Stimulated activated CD4-positive, alpha-beta T cell treated with anti-CD3 and anti-CD28 coated beads, Interleukin-4, amount 100 ng/mL, for 48 hours (primary cell): ENCODE results near the gene SPATA33.

ENCODE experiments used
- DNase-seq, 2 donors: peaks; one replicate each; pipeline ENCODE4 v3.0.0-alpha.2; 2020; ENCODE audit warnings: low read depth in 2 of 2

Gene SPATA33

GRCh38 chr16:89709716-89710432, 52.2 kb downstream of the SPATA33 start:
- DNase-seq = no peak

- no peak for DNase-seq
These were observed 53.3 kb downstream of the SPATA33 start for GRCh38 chr16:89710709-89711564.

DNA sequence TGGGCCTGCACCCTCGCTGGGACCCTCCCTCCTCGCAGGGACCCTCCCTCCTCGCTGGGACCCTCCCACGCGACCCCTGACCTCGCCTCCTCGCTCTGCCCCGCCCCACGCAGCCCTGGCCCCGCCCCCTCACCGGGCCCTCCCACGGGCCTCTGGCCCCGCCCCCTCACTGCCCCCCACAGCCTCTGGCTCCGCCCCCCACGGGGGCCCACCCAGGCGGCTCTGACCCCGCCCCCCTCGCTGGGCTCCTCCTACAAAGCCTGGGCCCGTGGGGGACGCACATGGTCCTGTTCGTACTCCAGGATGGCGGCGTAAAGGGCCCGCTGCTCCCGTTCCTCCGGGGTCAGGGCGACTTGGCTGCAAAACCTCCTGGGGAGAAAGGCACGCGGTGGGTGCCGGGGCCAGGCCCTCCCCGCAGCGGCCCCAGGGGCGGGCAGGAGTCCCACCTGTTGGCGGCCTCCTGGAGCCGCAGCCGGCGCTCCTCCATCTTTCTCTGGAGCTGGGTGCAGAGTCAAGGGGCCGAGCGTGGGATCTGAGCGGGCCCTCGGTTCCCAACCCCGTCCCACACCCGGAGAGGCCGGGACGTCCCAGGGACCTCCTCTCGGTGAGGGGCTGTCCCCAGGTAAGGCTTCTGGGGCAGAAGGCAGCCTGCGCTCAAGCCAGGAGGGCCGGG, 54.1 kb downstream of the SPATA33 start:
- DNase-seq = peak; percentile 69 to 74

- DNase-seq = no peak
These were observed 54.7 kb downstream of the SPATA33 start for GRCh38 chr16:89712274-89712781.

DNA sequence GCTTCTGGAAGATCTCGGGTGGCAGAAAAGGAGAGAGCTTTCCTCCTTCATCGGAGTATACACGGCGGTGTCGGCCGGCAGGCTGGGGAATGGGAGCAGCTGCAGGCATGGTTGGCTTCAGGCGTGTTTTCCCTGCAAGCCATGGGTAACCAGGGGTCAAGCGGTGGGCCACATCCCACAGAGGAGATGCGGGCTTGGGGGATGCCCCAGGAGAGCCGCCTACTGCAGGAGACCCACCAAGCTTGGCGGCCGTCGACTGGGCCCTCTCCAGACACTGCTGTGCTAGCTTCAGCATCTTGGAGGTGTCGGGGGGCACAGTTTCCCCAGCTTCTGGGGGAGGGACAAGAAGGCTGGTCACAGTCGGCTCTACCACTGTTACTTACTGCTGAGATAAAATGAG, 58.9 kb downstream of the SPATA33 start:
- DNase-seq = no peak

GRCh38 chr16:89716916-89717687, 59.5 kb downstream of the SPATA33 start:
- DNase-seq = no peak

DNA sequence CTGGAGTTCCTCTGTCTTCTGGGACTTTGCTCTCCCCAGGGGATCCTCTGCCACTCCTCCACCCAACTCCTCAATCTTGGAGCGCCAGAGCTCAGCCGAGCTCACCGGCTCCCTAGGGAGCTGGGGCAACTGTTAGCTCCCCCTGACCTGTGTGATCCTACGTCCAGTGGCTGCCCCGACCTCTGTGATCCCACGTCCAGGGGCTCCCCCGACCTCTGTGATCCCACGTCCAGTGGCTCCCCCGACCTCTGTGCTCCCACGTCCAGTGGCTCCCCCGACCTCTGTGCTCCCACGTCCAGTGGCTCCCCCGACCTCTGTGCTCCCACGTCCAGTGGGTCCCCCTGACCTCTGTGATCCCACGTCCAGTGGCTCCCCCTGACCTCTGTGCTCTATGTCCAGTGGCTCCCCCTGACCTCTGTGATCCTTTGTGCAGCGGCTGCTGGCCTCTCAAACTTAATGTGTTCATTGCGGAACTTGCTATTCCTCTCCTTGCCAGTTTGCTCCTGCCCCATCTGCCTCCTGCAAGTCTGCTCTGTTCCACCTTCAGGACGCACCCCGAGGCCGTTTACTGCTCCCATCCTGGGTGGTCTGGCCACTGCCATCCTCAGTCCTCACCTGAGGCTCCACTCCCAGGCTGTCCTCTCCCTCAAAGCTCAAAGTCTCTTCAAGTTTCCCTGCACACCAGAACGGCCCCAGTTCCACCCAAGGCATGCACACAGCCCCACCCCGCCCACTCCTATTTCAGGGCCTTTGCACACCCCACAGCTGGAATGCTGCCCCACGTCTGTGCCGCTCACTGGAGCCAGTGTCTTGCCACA, 60.3 kb downstream of the SPATA33 start:
- no peak for DNase-seq
